Hematopoietic multipotent progenitor cell treated with erythropoietin and hydrocortisone succinate and interleukin-3 and kit ligand, for 6 days (in vitro differentiated cells): Measurements from ENCODE around the gene DDR1.
A peak's percentile ranks its signal among the peaks of the same experiment; 100 is the strongest.
"Not testable (repeated sequence)": the region's sequence is repeated elsewhere in the genome, so short reads cannot be mapped to it uniquely, and the experiment has no call there.

Experiments used
- DNase-seq: peaks from one replicate; pipeline ENCODE4 v3.0.0-alpha.2; 2015

DDR1 gene

DNA sequence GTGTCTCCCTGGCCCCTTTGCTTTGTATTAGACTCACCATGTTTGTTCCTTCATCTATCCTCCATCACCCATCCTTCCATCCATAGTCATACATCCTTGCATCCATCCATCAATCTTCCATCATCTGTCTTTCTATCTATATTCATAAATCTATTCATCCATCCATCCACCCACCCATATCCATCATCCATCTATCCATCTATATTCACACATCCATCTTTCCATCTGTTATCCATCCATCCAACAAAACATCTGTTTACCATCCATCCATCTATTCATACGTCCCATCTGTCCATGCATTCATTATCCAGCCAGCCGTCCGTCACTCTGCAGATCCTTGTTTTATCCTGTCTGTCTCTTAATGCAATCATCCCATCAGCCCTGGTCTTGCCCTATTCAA is 10.6 kb downstream of the DDR1 start:
- DNase-seq: no peak

DNA sequence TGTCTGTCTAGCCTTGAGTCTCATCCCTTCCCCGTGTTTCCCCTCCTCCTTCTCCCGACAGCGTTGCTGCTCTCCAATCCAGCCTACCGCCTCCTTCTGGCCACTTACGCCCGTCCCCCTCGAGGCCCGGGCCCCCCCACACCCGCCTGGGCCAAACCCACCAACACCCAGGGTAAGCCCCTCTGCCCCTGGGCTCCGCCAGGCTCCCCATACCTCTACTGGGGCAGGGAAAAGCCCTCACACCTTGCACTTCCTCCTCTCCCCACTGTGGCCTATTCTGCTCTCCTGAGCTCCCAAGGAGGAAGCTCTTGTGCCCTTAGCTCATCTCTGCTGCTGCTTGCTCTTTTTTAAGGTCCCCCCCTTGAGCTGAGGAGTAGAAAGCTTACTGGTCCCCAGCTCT is 11.0 kb downstream of the DDR1 start:
- no peak for DNase-seq

DNA sequence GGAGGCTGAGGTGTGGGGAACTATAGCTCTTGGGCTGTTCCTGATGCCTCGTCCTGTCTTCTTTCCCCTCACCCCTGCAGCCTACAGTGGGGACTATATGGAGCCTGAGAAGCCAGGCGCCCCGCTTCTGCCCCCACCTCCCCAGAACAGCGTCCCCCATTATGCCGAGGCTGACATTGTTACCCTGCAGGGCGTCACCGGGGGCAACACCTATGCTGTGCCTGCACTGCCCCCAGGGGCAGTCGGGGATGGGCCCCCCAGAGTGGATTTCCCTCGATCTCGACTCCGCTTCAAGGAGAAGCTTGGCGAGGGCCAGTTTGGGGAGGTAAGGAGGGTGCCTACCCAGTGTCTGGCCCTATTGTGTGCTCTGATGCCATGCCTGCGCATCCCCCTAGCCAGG is 12.2 kb downstream of the DDR1 start:
- DNase-seq: no peak

DNA sequence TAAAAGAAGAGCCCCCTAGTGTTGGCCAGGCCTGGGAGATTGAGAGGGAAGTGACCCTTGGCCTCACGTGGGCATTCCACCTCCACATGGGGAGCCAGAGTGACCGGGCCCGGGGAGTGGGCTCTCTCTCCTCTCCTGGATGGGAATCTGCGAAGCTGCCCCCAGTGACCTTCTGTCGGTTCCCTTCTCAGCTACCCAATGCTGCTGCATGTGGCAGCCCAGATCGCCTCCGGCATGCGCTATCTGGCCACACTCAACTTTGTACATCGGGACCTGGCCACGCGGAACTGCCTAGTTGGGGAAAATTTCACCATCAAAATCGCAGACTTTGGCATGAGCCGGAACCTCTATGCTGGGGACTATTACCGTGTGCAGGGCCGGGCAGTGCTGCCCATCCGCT is 13.6 kb downstream of the DDR1 start:
- no peak for DNase-seq

DNA sequence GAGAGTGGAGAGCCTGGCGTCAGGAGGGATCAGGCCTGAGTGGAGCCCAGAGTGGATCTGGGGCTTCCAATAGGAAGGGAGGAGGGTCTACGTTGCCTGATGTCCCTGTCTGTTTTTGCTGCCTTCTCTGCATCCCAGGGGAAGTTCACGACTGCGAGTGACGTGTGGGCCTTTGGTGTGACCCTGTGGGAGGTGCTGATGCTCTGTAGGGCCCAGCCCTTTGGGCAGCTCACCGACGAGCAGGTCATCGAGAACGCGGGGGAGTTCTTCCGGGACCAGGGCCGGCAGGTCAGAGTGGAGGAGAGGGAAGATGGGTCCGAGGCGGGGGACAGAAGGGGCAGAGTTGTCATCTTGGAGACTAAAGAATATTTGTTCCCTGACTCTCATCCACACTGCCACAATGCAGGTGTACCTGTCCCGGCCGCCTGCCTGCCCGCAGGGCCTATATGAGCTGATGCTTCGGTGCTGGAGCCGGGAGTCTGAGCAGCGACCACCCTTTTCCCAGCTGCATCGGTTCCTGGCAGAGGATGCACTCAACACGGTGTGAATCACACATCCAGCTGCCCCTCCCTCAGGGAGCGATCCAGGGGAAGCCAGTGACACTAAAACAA is 14.5 kb downstream of the DDR1 start:
- DNase-seq: no peak

DNA sequence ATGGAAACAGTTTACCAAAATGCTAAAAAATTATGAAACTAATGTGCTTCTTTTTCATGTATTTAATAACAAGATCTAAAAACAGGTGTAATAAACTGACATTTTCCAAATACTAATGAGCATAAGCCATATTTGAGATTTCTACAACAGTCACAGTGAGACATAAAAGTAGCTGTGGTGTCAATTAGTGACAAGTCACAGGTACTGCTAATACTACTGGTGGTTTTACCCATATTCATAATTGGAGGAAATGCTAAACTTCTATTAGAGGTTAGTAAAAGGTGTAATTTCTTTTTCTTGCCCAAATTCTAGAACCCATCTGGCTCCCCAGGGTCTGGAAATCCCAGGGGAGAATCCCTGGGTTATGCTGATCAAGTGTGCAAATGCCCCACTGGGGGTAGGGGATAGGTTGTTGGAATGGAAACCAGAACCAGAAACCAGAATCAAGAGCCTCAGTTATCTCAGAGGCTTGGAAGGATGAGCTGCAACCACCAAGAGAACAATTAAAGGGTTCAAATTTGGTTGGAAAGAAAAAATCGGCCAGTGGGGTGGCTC is 16.6 kb downstream of the DDR1 start:
- no peak for DNase-seq

DNA sequence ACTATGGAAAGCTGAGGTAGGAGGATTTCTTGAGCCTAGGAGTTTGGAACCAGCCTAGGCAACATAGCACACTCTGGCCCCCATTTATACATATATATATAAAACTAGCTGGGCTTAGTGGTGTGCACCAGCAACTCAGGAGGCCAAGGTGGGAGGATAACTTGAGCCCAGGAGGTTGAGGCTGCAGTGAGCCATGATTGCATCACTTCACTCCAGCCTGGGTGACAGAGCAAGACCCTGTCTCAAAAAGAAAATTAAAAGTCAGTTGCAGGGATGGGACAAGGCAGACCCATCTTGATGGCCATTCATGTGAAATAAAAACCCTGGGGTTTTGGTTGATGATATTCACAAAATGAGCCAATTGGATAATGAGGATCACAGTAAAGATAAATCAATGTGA is 17.1 kb downstream of the DDR1 start:
- DNase-seq: no peak

DNA sequence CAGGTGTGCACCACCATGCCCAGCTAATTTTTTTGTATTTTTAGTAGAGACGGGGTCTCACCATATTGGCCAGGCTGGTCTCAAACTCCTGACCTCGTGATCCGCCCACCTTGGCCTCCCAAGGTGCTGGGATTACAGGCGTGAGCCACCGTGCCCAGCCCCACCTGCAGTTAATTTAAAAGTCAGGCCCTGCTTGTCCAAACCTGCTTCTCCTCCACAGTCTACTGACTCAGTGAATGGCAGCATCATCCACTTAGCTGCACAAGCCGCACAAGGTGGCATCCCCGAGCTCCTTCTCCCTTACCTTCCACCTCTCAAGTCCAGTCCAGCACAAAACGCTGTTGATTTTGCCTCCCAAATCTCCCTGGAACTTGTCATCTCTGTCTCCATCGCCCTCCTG is 17.9 kb downstream of the DDR1 start:
- DNase-seq: not testable (repeated sequence)

DNA sequence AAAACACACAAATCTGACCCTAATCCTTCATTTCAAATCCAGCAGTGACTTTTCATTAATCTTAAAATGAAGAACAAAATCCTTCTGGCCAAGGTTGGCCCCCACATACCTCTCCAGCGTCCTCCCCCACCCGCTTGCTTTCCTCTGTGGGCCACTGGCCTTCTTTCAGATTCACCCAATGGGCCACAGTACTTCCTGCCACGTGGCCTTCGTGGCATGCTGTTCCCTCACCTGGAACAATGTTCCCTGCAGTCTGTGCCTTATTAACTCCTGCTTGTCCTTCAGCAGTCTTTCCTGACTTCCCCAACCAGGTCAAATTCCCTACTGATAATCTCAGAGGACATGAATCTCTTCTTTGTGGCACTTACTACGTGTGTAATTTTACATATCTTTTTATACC is 18.4 kb downstream of the DDR1 start:
- no peak for DNase-seq

DNA sequence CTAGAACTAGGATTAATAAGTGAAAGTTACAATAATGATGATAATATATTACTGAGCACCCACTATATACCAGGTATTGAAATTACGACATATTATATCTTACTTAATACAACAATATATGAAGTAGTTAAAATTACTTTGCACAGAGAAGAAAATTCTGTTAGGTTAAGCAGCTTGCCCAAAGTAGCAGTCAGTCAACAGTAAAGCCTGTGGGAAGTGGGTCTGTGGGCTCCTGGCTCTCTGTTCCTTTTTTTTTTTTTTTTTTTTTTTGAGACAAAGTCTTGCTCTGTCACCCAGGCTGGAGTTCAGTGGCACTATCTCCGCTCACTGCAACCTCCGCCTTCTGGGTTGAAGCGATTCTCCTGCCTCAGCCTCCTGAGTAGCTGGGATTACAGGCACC is 18.9 kb downstream of the DDR1 start:
- no peak for DNase-seq

DNA sequence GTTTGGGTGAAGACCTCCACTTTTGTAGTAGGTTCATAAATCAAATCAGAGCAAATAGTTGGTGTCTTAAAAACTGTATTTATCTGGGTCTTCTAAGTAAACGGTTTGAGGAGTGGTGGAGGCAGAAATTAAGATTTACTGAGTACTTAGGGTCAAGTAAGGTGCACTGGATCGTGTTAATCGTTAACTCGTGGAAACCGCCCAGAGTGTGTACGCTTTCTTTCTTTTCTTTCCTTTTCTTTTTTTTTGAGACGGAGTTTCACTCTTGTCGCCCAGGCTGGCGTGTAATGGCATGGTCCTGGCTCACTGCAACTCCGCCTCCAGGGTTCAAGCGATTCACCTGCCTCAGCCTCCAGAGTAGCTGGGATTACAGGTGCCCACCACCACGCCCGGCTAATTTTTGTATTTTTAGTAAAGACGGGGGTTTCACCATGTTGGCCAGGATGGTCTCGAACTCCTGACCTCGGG is 23.0 kb downstream of the DDR1 start:
- not testable (repeated sequence) for DNase-seq

DNA sequence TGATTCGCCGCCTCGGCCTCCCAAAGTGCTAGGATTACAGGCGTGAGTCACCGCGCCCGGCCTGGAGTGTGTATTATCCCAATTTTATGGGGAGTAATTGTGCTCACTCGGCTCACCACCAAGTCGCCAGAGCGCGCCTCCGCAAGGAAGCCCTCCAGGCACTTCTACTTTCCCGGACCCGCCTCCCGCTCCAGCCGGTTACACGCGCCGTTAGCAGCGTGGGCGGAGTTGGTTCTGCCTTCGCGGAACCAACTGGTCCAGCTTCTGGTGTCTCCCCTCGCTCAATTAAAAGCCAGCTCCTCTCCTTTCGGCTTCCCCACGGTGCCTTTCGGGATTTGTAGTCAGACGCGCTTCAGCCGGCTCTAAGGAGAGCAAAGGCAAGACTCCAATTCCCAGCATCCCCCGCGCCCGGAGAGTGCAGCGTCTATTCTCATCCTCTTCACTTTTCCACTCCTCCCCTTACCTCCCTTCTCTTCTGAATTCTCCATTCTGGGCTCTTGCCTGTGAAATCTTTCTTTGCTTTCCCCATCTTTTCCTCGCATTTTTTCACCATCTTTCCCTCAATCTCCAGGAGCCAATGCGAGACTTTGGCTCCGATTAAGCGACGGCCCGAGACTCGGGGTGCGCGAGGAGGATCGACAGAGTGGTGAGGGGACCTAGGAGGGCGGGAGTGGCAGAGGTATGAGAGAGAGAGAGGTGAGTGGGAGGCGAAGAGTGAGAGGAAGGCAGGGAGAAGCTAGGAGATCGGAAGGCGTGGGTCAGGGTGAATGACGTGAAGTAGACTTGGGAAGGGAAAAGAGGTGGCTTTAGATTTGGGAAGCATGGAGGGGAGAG is 23.7 kb downstream of the DDR1 start, which contains the start of gene GTF2H4:
TSS of gene GTF2H4 (plus strand) at position 450 of the 834 bp plus-strand sequence.
- peak; percentile 99 for DNase-seq

DNA sequence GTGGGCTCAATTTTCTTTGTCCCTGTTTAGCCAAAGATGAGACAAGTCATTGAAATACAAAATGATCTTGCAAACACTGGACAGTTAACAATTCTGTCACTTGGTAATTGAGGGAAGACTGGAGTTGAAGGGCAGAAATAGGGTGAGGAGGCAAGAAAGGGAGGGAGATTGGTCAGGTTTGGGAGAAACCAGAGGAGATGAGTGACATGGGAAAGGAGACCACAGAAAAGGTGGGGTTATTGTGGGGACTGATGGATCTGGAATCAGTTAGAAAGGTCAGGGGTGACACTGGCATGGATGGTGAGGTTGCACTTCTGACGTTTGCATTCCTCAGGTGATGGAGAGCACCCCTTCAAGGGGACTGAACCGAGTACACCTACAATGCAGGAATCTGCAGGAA is 24.4 kb downstream of the DDR1 start:
- no peak for DNase-seq

DNA sequence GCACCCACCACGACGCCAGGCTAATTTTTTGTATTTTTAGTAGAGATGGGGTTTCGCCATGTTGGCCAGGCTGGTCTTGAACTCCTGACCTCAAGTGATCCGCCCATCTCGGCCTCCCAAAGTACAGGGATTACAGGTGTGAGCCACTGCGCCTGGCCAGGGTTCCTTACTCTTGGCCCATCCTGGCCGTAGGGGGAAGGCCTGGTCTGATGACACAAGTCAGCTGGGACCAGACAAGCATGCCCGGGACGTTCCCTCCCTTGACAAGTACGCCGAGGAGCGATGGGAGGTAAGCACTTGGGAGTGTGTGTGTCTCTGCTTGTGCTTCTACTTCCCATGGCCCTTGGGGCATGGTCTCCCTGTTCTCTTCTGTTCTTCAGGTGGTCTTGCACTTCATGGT is 26.2 kb downstream of the DDR1 start:
- DNase-seq: not testable (repeated sequence)

DNA sequence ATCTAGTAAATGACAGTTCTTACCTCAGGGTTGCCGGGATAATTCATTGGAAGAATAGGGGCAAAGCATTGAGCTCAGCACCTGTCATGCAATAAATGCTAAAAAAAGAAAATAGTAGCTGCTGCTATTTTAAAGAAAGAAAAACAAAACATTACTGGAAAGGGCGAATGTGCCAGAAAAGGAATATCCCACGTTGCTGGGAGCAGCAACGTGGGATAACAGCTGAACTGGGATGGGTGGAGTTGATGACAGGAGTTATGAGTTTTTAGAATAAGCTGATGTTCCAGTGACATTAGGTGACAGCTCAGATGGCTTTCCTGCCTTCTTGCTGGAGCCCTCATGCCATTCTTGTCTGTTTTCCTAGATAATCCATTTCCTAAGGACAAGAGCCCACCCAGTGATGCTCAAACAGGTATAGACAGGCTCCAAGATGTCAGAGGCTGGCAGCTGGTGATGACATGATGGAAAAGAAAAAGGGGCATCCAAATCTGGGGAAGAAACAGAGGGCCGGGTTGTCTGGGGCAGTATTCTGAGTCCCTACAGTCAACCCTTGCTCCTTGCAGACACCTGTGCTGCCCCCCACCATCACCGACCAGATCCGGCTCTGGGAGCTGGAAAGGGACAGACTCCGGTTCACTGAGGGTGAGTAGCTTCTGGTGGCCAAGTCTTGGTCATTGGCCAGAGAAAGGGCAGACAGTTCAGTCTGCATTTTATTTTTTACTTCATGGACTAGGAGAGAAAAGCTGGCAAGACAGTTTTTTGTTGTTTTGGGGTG is 28.6 kb downstream of the DDR1 start:
- no peak for DNase-seq

DNA sequence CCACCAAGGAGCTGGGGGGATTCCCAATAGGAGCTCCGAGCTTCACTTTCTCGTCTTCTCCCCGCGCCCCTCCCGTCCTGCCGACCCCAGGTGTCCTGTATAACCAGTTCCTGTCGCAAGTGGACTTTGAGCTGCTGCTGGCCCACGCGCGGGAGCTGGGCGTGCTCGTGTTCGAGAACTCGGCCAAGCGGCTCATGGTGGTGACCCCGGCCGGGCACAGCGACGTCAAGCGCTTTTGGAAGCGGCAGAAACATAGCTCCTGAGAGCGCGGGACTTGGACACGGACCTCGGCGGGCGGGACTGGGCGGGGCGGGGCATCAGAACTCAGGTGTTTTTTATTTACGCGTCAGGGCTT is 29.4 kb downstream of the DDR1 start:
- DNase-seq: peak; percentile 11

DNA sequence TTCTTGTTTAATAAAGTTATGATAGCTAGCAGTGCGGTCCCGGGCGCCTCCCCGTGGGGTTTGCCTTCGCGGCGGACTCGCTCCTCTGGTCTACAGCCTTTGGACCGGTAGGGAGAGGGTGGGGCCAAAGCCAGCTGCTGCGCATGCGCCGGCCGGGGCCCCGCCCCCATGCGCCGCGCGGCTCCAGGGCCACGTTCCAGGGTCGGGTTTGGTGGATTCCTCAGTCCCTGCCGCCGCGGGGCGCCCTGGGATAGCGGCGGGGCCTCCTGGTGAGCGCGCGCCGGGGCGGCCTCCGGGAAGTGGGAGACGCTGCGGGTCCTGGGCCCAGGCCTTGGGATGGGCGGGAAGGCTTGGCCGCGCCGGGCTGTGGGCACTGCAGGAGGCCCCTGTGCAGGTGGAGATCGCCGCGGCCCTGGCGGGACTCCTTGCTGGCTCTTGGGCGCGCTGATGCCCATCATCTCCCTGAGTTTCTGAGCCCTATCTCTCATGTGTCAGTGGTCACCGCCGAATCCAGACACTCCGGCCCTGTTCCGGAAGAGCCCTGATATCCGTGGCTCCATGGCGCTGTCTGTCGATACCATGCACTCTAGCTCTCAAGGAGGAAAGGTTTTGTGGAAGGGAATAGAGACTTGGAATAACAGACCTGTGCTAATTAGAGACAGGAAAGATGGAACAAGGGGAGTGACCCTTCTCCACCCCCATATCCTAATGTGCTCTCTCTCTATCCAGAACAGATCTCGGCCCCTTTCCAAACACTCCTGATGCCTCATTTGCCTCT is 29.9 kb downstream of the DDR1 start, which contains the start of gene VARS2:
TSS of gene VARS2 (plus strand) at position 163 of the 778 bp plus-strand sequence. CDS start at position 762, 599 bp downstream.
- DNase-seq: peak; percentile 93

DNA sequence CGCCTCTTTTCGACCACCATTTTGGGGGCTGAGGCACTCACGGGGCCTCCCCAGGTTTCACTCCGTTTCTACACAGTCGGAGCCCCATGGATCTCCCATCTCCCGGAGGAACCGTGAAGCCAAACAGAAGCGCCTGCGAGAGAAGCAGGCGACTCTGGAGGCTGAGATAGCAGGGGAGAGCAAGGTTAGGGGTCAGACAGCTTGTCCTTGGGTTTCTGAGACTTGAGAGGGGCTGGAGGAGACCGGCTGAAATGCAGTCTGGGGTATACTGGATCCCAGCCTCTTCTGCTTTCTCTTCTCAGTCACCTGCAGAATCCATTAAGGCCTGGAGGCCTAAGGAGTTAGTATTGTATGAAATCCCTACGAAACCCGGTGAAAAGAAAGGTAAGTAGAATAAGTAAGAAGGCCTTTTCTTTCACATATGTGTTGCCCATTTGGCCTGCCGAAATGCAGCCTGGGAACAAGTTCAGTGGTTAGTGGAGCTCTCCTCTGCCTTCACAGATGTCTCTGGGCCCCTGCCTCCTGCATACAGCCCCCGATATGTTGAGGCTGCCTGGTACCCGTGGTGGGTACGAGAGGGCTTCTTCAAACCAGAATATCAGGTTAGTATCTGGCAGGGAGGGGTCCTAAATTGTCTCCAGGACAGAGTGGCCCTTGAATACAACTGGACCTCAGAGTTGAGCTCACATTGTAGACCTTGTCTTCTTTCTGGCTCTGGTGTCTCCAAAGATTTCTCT is 30.7 kb downstream of the DDR1 start:
- DNase-seq: peak; percentile 40

DNA sequence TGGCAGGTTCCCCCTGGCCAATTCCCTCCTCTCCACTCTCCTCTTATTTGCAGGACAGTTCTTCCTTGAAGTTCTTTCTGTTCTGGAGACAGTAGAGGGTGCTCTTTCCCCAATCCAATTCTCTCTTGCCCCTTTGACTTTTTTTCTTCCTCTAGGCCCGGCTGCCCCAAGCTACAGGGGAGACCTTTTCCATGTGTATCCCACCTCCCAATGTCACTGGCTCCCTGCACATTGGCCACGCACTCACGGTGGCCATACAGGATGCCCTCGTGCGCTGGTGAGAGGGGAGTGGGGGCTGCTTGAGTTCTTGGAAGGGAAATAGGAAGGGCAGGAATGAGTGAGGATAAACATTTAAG is 31.2 kb downstream of the DDR1 start:
- peak; percentile 87 for DNase-seq

DNA sequence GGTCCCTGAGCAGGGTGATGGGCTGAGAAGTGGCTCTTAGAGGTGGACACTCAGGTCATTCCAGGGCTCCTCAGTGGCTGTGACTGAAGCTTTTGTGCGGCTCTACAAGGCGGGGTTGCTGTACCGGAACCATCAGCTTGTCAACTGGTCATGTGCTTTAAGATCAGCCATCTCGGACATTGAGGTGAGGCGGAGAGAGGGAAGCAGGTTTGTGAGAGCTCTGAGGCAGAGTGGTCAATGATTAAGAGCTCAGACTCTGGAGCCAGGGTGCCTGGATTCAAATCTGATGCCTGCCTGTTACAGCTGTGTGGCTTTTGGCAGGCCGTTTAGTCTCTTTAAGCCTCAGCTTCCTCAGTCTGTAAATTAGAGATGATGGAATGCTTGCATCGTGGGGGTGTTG is 32.7 kb downstream of the DDR1 start:
- DNase-seq: no peak

DNA sequence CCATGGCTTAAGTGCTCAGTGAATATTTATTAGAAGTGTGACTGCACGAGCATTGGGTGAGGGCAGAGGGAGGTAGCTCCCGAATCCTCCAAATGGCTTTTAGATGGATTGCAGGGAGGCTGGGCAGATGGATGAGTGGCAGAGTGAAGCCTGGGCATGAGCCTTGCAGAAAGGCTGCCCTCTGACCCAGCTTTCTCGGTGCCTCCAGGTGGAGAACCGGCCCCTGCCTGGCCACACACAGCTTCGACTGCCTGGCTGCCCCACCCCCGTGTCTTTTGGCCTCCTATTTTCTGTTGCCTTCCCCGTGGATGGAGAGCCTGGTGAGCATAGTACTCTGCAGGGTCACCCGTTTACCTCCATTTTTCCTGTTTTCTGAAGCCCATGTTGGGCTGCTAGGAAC is 33.2 kb downstream of the DDR1 start:
- DNase-seq: no peak

DNA sequence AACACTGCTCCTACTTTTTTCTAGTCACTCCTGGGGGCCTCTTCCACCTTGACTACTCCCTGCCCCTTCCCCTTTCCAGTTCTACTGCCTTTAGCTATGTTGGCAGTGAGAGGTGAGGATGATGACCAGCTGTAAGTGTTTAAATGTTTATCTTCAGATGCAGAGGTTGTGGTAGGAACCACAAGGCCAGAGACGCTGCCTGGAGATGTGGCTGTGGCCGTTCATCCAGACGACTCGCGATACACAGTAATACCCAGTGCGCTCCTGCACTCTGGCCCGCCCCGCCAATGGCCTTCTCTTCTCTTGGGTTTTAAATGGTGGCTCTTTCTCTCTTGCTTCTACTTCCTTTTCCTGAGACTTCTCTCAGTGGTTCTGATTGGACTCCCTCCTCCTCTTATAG is 34.4 kb downstream of the DDR1 start:
- peak; percentile 76 for DNase-seq
